Activated CD8-positive, alpha-beta memory T cell treated with anti-CD3 and anti-CD28 coated beads for 24 hours (primary cell): ENCODE measurements around the gene NID2.

Source experiments
- DNase-seq: peaks from one replicate; pipeline ENCODE4 v3.0.0-alpha.2; 2020

Gene NID2

DNA sequence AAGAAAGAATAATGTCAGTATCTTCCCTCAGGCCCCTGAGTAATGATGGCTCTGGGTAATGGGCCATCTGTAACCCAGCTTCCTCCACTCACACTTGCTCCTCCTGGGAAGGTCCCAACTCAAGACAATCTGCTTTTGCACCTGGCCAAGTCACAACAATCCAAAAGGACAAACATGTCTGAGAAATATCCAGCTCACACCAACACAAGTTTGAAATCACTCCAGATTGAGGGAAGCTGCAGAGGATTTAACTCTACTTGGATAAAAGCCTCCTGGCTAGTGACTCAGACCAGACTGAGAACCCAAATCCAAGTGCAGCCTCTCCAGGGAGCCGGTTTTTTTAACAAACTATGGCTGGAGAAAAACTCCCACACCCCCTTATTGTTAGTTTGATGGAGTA, 45.3 kb downstream of the NID2 start:
- no peak for DNase-seq

DNA sequence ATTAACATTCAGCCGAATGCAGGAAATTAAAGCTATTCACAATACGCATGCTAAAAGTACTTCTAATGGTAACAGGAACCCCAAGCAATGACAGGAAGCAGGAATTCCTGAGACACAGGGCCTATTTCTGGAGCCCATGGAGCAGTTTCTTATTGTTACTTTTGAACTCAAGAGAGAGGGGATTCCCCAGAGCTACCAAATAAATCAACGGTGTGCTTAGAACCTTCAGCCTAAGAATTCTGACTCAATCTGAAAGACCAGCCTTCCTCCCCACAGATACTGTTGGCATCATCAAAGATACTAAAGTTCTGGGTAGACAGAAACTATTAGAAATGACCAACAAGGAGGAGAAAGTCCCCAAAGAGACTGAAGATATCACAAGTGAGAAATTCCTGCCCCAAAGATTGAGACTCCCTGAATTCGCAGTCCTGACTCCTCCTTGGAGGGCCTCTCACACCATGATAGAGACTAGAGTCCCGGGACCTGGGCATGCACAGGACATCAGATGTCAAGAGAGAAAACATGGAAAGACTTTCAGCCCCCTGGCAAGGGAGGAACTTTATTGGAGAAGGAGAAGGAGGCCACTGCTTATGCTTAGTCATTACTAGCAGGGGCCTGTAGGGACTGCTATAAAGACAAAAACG, 46.8 kb downstream of the NID2 start:
- DNase-seq, result no peak

DNA sequence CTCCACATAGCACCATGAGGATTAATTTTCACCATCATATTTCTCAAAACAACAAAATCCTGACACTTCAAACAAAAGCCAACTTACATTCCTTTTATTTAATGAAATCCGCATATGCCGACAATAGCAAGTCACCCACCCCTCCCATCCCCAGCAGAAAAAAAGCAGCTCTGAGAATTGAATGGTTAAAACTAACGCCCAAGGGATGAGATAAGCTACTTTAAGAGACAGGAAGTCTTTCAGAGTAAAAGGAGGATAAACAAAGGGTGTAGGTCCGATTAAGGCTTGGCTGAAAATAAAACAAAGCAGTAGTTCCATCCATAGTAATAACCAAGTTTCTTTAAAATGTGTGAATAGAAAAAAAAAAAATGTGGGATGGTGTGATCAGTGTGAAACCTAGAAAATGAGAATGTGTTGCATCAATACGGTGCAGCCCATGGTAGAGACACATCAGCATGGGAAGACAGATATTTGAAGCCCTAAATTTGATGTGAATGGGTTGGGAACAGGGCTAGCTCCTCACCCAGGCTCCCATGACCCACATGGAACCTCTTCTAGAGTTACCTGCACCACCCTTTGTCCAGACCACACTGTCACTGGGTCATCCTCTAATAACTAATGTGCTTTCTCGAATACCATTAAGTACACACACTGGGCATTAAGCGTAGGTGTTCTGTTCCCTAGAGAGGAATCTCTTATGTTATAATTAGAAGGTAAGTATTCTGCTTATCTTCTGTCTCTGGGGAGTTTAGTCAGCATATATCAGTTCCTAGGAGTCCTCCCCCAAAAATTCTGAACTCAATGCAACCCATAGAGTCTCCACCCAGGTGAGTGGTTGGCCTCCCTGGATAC, 47.8 kb downstream of the NID2 start:
- no peak for DNase-seq

DNA sequence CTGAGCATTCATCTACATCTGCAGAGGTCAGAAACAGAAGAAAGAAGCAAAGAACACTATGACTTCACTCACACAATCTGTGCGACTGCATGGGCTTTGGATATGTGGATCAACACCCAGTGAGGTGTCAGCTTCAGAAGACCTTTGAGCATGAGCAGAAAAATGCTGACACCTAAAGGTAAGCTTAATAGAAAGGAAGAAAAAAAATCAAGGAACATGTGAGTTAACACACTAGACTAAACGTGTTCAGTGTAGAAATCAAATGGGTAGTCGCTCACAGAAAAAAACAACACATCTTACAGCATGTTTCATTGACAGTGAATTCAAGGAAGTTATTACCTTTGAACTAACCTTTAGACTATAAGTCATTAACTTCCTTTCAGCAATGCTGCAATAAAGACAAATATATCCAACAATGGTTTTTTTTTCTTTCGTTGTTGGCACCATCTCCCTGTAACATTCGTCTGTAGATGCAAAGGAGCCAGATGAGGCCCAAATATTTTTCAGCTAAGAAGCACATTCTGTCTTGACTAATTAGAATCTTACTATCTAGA, 48.6 kb downstream of the NID2 start:
- no peak for DNase-seq

DNA sequence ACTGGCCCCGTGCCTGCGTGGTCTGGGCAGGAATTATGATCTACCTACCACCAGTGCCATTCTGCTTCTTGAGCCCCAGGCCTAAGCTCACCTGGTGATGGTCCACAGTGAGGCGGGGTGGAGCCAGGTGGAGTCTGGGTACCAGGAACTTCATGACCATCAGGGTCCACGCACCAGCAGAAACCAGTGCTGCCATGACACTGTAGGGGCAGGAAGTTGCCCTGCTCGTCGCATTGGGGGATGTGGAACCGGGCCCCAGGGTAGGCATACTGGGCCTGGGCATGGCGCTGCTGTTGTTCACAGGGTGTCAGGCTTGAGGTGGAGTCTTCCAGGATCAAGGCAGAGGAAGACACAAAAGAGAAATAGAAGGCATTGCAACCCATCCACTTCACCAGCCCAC, 49.9 kb downstream of the NID2 start:
- no peak for DNase-seq

DNA sequence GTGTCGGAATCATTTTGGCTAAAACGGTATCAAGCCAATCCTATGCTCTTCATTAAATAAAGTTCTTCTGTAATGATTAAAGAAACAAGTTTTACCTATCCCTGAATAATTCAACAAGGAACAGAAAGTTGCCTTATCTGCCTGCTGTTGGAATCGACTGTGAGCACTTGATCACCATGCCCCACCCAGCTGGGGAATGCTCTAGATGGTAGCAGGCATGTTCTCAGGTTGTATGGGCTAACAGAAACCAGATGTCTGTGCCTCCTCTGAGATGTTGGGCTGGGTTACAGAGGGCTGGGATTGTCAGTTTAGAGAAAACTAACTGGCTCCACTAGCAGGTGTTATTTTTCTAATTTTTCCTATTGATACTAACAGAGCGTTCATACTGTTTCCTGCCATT, 50.6 kb downstream of the NID2 start:
- DNase-seq, result no peak

DNA sequence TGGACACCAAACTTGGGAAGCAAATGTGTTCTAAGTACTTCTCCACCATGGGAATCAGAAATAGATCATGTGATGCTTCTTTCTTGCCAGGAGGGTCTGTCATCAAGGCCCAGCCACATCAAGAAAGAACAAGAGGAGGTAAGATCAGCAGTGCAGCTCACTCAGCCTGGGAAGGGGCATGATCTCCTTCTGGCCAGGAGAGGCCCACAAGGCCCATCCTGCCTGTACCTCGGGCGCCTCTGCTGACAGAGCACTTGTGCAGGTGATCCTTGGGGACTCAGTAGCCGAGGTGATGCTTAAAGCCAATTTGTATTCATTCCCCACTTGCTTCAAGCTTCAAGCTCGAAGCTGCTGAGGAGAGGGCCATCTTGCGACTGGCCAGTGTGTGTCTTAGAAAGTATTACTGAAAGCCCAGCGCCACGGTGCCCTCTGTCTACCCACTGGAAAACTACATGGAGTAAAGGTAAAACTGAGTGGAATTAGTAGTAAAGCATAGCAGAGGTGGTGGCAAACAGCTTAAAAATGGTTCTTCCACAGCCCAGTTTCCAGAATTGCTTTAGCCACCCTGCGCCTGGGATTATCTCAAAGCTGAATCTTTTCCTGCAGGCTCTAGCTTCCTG, 53.3 kb downstream of the NID2 start:
- no peak for DNase-seq

DNA sequence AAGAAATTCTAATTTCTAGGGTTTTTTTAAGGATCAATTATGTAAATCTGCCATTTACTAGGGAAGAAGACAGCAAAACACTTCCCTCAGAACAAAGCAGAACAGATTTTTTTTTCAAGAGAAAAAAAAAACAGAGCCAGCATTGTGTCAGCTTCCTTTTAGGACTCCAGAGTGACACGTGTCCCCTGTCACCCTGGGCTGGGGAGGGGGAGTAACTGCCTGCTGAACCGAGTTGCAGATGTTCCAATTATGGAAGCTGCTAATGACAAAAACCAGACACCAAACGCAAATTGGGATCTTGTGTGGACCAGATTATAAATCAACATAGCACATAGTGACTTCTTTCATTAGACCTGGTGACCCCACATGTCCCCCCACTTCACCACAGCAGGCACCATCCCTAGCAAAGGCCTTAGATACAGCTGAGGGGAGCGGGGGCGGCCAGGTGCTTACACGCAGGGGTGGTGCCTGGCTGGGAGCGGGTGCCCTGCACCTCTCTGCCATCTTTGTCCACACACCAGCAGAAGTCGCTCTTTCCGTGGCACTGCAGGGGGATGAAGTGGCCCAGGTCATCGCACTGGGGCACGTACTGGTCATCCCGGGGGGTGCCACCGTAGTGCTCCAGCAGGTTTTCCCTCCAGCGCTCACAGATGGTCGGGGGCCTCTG, 54.1 kb downstream of the NID2 start:
- DNase-seq, result no peak

DNA sequence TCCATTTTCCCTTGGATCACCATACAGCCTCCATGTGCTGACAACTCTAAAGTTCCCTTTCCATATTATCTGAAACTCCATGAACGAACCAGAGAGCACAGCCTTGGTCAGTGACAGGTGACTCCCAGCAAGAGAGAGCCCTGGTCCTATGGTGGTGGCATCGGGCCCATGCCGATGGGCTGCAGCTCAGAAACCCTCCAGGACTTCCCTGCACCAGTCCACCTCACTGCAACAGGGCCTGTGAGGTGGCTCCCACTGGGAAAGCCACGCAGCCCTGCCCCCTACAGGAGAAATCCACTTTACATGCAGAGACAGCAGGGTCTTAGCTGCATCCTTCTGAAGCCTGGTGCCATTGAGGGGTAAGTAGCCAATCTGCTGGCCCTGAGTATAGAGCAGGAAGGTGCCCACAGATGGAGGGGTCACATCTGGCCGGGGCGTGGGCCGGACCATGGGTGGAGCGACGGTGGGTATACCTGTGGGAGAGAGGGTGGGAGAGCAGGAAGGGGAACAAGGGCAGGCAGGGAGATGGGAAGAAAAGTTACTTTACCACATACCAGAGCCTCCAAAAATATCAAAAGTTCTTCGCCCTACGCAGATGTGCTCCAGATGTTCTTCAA, 54.8 kb downstream of the NID2 start:
- DNase-seq, result no peak

DNA sequence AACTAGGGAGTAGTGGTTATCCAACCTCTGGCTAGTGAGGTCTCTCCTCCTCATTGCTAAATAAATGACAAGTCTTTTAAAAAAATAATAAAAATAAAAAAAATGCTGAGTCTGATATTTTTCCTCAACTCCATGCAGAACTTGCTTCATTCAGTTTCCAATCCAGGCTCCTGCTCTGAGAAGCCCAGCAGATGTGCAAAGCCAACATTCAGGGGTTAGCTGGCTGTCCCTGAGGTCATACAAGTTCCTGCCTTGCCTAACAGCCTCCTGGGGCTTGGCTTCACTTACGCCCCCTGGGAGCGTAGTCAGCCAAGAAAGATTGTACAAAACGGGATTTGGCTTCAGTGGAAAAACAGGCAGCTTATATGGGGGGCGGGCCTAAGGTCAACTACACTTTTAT, 56.2 kb downstream of the NID2 start:
- no peak for DNase-seq

DNA sequence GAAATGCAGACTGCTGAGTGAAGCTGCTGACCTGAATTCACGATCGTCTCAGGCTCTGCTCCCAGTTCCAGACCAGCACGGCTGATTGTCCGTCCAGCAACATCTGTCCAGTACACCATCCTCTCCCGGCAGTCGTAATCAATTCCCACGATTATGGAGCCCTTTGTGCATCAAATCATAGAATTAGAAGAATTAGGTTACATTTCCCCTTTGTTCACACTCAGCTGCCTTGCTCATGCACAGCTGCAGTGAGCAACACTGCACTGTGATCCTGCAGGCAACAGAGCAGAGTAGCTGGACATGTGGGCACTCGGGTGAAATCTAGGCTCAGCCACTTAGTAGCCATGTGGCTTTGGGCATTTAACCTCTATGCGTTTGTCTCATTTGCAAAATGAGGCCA, 57.3 kb downstream of the NID2 start:
- DNase-seq, result no peak

DNA sequence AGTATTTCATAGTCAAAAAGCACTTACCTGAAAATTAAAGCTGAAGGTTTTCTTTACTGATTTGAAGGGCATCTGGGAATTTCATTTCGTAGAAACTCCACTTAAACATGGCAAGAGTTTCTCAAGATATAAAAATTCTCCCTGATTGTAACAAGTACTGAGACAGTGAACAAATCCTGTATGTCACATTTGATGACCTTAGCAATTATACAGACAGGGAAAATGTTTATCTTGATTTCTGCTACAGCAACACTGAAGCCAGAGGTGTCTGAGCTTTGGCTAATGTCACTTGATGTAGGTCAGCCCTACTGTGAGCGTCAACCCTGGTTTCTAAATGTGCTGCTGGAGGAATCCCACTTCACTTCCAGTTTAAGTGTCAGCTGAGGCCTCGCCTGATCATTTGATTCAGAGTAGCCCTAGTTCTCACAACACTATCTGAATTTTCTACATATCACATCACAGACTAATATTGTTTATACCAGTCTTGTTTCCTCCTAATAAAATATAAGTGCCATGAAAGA, 58.6 kb downstream of the NID2 start:
- DNase-seq, result no peak

DNA sequence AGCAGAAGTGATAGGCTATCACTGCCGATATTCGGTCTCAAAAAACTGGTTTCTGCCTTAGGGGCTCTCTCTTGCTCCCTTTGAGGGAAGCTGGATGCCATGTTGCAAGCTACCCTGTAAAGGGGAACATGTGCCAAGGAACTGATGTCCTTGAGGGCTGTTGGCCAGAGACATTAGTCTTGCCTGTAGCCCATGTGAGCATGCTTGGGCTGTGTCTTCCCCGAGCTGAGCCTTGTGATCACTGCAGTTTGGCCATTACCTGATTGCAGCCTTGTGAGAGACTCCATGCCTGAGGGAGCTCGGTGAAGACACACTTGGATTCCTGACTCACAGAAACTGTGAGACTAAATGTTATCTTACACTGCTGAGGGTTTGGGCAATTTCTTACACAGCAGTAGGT, 60.7 kb downstream of the NID2 start:
- DNase-seq, result no peak

DNA sequence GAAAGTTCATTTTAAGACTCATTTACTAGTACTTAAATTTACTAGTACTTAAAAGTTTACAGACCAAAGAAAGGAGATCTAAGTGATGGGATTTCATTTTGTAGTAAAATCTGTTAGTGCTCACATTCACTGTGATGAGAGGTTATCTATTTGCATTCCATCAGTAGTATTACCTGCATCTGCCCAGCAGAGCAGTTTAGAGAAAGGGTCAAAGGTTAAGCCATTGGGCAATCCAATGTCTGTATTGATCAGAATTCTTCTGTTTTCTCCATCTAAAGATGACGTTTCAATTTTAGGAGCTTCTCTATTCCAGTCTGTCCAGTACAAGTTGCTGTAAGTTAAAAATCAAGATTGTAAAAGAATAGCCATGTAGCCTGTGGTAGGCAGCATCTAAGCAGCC, 61.2 kb downstream of the NID2 start:
- DNase-seq, result no peak

DNA sequence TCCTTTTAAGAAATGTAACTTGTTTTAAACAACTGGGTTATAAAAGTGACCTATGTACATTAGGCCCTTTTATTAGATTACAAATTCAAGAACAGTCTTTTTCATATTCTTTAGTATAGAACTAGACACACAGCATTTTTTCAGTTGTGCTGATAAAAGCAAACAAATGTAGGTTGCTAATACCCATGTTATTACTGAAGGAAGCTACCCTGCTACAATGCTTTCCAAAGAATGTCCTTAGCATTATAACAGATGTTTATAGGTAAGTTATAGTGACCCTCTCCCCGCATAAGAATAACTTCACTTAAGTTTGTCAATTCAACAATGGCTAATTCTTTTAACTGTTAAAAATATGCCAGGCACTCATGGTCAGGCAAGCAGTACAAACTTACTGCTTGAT, 61.6 kb downstream of the NID2 start:
- no peak for DNase-seq

DNA sequence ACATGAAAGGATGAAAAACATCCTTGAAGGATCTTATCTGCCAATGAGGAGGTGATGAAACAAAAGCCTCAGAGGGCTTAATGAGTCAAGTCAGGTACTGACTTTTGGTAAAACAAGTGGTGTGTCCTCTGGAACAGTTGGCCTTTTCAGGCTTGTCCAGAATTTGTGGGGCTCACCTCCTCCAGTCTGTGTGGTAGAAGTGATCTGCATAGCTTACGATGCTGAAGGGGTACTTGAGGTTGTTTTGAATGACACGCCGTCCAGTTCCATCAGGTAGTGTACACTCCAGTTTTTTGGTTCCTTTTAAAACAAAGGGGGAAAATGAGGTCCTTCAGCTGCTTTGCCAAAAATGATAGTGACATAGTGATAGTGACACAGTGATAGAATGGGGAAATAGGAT, 62.5 kb downstream of the NID2 start:
- DNase-seq, result no peak

DNA sequence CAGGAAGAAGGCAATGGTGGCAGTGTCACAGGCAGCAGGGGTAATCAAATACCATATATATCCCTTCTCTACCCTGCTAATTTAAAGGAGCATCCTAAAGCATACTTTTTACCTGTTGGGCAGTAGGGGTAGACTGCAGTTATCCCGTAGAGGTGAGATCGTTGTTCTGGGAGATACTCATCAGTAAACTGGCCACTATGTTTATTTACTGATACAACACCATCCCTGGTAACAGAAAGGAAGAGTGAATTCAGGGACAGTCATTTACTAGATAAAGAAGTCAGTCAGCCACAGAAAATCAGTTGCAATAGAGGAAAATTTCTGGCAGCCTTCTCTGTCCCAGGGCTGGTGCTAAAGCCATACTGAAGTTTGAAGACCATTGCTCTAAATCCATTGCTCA, 63.2 kb downstream of the NID2 start:
- DNase-seq, result no peak

DNA sequence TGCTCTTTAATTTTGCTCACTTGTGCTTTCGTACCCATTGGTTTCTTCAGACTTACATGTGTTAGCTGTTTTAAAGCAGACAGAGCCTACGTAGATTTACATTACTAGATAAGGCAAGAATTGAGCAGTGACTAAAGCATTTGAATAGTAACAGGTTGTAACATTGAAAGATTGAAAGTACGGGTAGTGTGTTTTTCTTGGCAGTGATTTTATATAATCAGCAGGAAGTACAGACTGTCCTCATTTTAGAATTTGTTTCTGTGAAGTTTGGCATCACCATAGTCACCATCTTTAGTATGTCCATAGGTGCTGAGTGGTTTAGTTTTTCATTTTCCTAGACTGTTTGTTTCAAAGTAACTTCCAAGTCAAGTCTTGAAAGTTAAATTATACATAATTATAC, 65.5 kb downstream of the NID2 start:
- no peak for DNase-seq

DNA sequence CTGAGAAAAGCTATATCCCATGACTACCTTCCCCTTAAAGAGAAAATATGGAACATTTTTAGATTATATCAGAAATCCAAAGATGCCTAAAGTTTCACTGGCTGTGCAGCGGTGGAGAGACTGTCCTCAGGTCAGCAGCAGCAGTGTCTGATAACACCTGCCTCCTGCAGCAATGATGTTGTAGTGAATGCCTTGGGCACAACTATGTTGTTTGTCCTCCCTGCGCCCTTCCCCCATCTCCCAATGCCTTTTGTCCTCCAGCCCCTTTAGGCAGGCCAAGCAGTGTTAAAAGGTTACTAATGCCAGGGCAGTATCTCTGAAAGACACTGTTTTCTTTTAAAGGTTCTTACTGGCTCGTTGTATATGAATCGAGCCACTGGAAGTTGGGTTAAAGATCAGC, 66.3 kb downstream of the NID2 start:
- no peak for DNase-seq

DNA sequence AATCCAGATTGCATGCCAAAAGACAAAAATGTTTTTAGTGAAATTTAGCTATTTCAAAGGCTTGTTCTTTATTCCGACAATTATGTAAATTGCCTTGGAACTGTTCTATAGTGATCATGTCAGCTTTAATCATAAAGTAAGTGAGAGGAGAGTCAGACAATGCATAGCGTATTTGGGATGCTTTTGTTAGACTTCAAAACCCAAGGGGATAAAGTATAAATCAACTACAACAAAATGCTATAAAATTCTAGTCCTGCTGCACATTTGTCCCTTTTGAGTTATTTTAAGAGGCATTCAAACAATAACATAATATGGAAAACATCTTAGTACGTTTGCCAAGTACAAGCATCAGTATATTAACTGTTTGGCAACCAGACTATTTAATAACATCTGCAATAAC, 68.2 kb downstream of the NID2 start:
- DNase-seq, result no peak

DNA sequence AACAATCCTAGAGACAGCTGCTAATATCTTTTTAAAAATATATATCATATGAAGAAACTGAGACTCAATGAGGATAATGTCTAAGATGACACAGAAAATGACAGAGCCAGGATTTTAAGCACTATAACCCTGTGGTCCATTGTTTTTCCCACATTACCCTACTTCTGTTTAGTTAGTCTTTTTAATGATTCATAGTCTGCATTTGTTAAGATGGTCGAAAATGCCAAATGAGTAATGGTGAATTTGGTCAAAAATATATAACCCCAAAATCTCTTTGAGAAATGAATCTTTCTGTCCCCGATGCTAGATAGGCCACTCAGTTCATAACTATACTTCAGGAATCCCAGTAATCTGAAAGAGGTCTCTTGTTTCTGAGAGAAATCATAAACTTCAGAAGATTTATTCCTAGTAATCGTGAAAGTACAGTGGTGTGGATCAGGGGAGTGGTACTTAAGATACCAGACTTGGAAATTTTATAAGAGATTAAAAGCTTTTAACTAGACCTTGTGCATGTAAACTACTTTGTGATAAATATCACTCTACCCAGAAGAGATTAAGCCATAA, 68.8 kb downstream of the NID2 start:
- no peak for DNase-seq

DNA sequence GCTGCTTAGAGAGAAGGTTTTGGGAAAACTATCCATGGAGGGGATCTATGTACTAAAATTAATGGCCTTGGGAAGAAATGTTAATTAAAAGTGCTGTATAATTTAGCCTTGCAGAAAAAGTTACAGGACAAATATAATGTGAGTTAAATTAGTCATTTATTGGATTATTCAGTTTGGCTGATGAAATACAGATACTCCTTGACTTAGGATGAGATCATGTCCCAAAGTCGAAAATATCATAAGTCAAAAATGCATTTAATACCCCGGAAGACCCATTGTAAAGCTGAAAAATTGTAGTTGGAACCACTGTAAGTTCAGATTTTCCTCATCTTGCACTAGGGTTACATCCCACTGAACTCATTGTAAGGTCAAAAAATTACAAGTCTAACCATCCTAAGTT, 69.8 kb downstream of the NID2 start:
- no peak for DNase-seq
